Measurements from ENCODE around the gene CCDC83.

- TF ChIP-seq CTCF (IDR thresholded peaks at IDR 0.05) (no peak), ZFX (IDR thresholded peaks at IDR 0.05; ENCODE audit: borderline replicate concordance) (no peak)
Measured at GRCh38 chr11:85829172-85829571, 26.0 kb upstream of the CCDC83 start.

Measured in 22Rv1 (cell line).